ENCODE measurements around the gene CACNA2D4.

Gene CACNA2D4

DNA sequence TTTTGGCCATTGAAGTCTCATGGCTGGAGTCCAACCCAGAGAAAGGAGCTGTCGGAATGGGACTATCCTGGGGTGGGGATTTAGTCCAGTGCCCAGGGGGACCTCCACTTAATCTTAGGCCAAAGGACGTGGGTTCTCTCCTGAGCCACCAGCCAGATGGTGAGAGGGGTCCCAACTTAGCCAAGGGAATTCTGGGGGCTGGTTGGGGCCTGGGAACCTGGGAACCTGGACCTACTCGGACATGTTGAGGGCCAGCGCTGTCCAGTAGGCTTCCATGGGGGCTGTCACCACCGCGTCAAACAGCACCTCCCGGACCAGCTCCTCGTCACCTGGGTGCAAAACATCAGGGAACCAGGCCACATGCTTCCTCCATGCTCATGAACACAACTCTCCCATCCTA is 64.7 kb downstream of the CACNA2D4 start:
- DNase-seq (ENCODE audit: low read depth in 1 of 2, low spot score in 1 of 2), result no peak
- TF ChIP-seq SPI1 (IDR thresholded peaks at IDR 0.05; ENCODE audit: borderline replicate concordance, low read depth) (no peak), GABPA (IDR thresholded peaks at IDR 0.05; ENCODE audit: low read depth) (no peak), POLR2AphosphoS5 (IDR thresholded peaks at IDR 0.05; ENCODE audit: low read depth) (no peak)
- TF ChIP-seq, protein P1, sequence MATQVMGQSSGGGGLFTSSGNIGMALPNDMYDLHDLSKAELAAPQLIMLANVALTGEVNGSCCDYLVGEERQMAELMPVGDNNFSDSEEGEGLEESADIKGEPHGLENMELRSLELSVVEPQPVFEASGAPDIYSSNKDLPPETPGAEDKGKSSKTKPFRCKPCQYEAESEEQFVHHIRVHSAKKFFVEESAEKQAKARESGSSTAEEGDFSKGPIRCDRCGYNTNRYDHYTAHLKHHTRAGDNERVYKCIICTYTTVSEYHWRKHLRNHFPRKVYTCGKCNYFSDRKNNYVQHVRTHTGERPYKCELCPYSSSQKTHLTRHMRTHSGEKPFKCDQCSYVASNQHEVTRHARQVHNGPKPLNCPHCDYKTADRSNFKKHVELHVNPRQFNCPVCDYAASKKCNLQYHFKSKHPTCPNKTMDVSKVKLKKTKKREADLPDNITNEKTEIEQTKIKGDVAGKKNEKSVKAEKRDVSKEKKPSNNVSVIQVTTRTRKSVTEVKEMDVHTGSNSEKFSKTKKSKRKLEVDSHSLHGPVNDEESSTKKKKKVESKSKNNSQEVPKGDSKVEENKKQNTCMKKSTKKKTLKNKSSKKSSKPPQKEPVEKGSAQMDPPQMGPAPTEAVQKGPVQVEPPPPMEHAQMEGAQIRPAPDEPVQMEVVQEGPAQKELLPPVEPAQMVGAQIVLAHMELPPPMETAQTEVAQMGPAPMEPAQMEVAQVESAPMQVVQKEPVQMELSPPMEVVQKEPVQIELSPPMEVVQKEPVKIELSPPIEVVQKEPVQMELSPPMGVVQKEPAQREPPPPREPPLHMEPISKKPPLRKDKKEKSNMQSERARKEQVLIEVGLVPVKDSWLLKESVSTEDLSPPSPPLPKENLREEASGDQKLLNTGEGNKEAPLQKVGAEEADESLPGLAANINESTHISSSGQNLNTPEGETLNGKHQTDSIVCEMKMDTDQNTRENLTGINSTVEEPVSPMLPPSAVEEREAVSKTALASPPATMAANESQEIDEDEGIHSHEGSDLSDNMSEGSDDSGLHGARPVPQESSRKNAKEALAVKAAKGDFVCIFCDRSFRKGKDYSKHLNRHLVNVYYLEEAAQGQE (IDR thresholded peaks at IDR 0.05; ENCODE audit: insufficient replicate concordance, low read depth), result no peak
- TF ChIP-seq, protein P2, sequence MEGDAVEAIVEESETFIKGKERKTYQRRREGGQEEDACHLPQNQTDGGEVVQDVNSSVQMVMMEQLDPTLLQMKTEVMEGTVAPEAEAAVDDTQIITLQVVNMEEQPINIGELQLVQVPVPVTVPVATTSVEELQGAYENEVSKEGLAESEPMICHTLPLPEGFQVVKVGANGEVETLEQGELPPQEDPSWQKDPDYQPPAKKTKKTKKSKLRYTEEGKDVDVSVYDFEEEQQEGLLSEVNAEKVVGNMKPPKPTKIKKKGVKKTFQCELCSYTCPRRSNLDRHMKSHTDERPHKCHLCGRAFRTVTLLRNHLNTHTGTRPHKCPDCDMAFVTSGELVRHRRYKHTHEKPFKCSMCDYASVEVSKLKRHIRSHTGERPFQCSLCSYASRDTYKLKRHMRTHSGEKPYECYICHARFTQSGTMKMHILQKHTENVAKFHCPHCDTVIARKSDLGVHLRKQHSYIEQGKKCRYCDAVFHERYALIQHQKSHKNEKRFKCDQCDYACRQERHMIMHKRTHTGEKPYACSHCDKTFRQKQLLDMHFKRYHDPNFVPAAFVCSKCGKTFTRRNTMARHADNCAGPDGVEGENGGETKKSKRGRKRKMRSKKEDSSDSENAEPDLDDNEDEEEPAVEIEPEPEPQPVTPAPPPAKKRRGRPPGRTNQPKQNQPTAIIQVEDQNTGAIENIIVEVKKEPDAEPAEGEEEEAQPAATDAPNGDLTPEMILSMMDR (IDR thresholded peaks at IDR 0.05; ENCODE audit: insufficient read depth, low read length), result no peak
- no peak overlapping the region for H3K27ac ChIP-seq (replicated peaks)
- H3K27me3 ChIP-seq (ENCODE audit: insufficient read depth, poor library complexity, severe bottlenecking), result no peaks in the 10 kb centered on the region
- no peak overlapping the region for H3K4me3 ChIP-seq (replicated peaks; ENCODE audit: insufficient read depth, low read length)

DNA sequence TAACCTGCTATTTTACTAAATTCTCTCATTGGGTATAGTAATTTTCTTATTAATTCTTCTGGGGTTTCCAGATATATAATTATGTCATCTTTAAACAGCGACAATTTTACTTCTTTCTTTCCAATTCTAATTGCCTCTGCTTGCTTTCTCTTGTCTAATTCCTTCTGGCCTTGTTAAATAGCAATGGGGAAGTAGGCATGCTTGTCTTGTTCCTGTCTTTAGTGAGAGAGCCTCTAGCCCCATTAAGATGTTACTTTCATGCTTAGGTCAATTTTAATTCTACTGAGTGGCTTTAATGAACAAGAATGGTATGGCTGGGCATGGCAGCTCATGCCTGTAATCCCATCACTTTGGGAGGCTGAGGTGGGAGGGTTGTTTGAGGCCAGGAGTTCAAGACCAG is 66.4 kb downstream of the CACNA2D4 start:
- DNase-seq (ENCODE audit: low read depth in 1 of 2, low spot score in 1 of 2), result no peak
- TF ChIP-seq GABPA (IDR thresholded peaks at IDR 0.05; ENCODE audit: low read depth), result no peak
- TF ChIP-seq SPI1 (IDR thresholded peaks at IDR 0.05; ENCODE audit: borderline replicate concordance, low read depth), result 0 out of 2 replicates have a peak, but pooled peaks have one; percentile 8
- Histone ChIP-seq H3K4me3 (replicated peaks; ENCODE audit: insufficient read depth, low read length) (no peak overlapping the region), H3K27me3 (ENCODE audit: insufficient read depth, poor library complexity, severe bottlenecking) (no peaks in the 10 kb centered on the region), H3K27ac (replicated peaks) (no peak overlapping the region)

DNA sequence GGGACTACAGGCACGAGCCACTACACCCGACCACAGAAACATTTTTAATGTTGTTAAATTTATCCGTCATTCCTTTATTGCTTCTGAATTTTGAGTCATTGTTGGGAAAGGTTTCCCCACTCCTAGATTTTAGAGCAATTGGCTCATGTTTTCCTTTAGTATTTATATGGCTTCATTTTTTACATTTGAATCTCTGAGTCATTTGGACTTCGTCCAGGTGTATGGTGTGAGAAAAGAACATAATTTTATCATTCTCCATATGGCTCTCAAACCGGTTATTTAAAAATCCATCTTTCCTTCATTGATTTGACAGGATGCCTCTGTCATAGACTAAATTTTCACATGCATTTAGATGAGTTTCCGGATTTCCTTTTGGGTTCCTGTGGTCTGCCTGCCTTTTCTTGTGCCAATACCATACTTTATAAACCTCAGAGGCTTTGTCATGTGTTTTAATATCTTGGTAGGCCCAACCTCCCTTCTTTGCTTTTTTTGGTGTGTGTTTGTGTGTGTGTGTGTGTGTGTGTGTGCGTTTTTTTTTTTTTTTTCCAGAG is 67.2 kb downstream of the CACNA2D4 start:
- no peak for DNase-seq (ENCODE audit: low read depth in 1 of 2, low spot score in 1 of 2)
- H3K27ac ChIP-seq (replicated peaks), result no peak overlapping the region
- TF ChIP-seq SPI1 (IDR thresholded peaks at IDR 0.05; ENCODE audit: borderline replicate concordance, low read depth), result no peak
- TF ChIP-seq GABPA (IDR thresholded peaks at IDR 0.05; ENCODE audit: low read depth), result no peak
- TF ChIP-seq, protein P1 (IDR thresholded peaks at IDR 0.05; ENCODE audit: insufficient replicate concordance, low read depth), result no peak
- TF ChIP-seq POLR2AphosphoS5 (IDR thresholded peaks at IDR 0.05; ENCODE audit: low read depth), result no peak
- TF ChIP-seq, protein P2 (IDR thresholded peaks at IDR 0.05; ENCODE audit: insufficient read depth, low read length), result no peak
- H3K27me3 ChIP-seq (ENCODE audit: insufficient read depth, poor library complexity, severe bottlenecking), result no peaks in the 10 kb centered on the region
- H3K4me3 ChIP-seq (replicated peaks; ENCODE audit: insufficient read depth, low read length), result no peak overlapping the region

DNA sequence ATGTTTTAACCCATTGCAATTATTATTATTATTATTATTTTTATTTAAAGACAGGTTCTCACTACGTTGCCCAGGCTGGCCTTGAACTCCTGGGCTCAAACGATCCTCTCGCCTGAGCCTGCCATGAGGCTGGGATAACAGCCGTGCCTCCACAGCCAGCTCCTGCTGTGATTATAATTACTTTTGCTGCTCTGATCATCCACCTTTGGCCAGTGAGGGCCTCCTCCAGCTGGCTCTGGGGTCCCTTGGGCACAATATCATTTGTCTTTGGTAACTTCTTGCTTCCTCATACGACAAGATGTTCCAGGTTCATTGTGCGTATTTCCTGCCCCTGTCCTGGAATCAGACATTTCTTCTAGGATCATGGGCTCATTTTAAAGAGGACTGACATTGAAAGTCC is 69.7 kb downstream of the CACNA2D4 start:
- no peak for TF ChIP-seq SPI1 (IDR thresholded peaks at IDR 0.05; ENCODE audit: borderline replicate concordance, low read depth)
- TF ChIP-seq, protein P1 (IDR thresholded peaks at IDR 0.05; ENCODE audit: insufficient replicate concordance, low read depth), result no peak
- no peak for TF ChIP-seq POLR2AphosphoS5 (IDR thresholded peaks at IDR 0.05; ENCODE audit: low read depth)
- TF ChIP-seq, protein P2 (IDR thresholded peaks at IDR 0.05; ENCODE audit: insufficient read depth, low read length), result no peak
- TF ChIP-seq GABPA (IDR thresholded peaks at IDR 0.05; ENCODE audit: low read depth), result no peak
- no peaks in the 10 kb centered on the region for H3K27me3 ChIP-seq (ENCODE audit: insufficient read depth, poor library complexity, severe bottlenecking)
- H3K4me3 ChIP-seq (replicated peaks; ENCODE audit: insufficient read depth, low read length), result no peak overlapping the region
- DNase-seq (ENCODE audit: low read depth in 1 of 2, low spot score in 1 of 2), result no peak
- H3K27ac ChIP-seq (replicated peaks), result no peak overlapping the region
